Epithelial cell of proximal tubule (primary cell): ENCODE data around the gene MYL11. TPM values are rescaled to one million over a fixed set of nuclear protein-coding genes. Genes with fewer than 3 reads are reported as not detected.

Experiments used
- DNase-seq: peaks from one replicate; pipeline ENCODE4 v3.0.0-alpha.2; 2011; ENCODE audit warnings: low read depth
- H3K4me3 ChIP-seq: 2 replicates; pipeline ENCODE4 v1.5.1; 2011; ENCODE audit warnings: low read depth, mild to moderate bottlenecking, low read length
- total RNA-seq: library from RNA; depleted of rRNA; stranded (reverse); fragments of >200 nt; gene quantifications from 2 replicates; pipeline ENCODE4 v1.2.3, GENCODE V29; 2015
- TF ChIP-seq, protein P1 (sequence below): conservative IDR thresholded peaks from 2 replicates; pipeline ENCODE4 v1.5.1; 2012; ENCODE audit warnings: low read depth, mild to moderate bottlenecking, low read length

MYL11 gene
- total RNA-seq, 1 donor from 2014 or later, result not detected

- TF ChIP-seq, protein P1, sequence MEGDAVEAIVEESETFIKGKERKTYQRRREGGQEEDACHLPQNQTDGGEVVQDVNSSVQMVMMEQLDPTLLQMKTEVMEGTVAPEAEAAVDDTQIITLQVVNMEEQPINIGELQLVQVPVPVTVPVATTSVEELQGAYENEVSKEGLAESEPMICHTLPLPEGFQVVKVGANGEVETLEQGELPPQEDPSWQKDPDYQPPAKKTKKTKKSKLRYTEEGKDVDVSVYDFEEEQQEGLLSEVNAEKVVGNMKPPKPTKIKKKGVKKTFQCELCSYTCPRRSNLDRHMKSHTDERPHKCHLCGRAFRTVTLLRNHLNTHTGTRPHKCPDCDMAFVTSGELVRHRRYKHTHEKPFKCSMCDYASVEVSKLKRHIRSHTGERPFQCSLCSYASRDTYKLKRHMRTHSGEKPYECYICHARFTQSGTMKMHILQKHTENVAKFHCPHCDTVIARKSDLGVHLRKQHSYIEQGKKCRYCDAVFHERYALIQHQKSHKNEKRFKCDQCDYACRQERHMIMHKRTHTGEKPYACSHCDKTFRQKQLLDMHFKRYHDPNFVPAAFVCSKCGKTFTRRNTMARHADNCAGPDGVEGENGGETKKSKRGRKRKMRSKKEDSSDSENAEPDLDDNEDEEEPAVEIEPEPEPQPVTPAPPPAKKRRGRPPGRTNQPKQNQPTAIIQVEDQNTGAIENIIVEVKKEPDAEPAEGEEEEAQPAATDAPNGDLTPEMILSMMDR, result no peak
- no peak overlapping the region for H3K4me3 ChIP-seq
- DNase-seq, result no peak
Observed at GRCh38 chr16:30398661-30399434, 24.2 kb downstream of the MYL11 start.

DNA sequence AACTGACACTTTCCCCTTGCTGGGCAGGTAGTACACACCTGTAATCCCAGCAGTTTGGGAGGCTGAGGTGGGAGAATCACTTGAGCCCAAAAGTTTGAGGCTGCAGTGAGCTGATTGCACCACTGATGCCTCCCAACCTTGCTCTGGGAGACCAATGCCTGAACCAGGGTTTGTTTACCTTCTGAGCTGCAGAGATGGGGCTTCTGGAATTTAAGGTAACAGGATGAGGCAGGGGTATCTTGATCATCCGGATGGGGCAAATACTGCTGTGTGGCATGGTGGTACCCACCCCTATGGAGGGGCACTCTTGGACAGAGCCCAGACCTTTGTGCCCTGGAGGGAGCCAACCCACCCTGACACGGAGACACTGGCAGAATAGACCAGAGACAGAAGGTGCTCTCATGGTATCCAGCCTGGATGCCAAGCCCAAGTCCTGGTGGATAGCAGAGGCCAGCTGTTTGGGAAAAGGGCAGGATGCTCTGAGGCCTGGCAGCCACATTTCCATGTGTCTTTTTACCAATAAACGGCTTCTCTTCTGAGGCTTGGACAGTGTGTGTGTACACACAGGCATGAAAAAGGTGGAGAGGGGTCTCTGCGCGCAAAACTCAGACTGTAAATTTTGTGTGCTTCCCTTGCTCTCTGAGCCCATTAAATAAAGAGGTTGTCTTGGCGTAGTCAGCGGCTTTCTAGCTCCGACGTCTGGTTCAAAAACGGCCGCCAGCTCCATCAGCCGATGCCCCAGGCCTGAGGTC is 25.0 kb downstream of the MYL11 start:
- H3K4me3 ChIP-seq, result peak overlapping the region; percentile 69
- TF ChIP-seq, protein P1, result no peak

DNA sequence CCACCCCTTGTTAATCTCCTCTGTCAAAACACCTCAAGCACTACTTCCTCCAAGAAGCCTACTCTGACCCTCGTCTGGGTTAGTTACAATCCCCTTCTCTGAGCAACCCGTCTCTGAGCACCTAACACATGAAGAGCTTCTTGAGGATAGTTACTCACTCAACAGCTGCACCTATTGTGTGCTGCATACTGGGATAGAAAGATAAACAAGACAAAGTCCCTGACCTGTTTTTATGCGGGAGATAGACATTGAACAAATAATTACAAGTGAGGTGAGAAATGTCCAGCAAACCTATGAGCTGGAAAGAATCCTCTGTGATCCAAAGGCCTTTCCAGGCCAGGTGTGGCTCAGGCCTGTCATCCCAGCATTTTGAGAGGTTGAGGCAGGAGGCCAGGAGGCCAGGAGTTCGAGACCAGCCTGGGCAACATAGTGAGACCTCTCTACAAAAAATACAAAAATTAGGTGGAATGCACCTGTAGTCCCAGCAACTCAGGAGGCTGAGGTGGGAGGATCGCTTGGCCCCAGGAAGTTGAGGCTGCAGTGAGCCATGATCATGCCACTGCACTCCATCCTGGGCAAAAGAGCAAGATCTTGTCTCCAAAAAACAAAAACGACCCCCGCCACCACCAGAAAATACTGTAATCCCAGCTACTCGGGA is 27.3 kb downstream of the MYL11 start:
- H3K4me3 ChIP-seq, result no peak overlapping the region
- TF ChIP-seq, protein P1, result no peak
- DNase-seq, result no peak

More for the DNA sequence above, 25.0 kb downstream of the MYL11 start:
- no peak for DNase-seq

GRCh38 chr16:30406795-30407101 is 32.1 kb downstream of the MYL11 start:
- peak overlapping the region; percentile 61 for H3K4me3 ChIP-seq
- TF ChIP-seq, protein P1, result no peak
- DNase-seq, result no peak

- TF ChIP-seq, protein P1, result no peak
- peak within 1 kb of the TSS; percentile 61 for H3K4me3 ChIP-seq
- no peak for DNase-seq
Observed at GRCh38 chr16:30407102-30407803, 32.7 kb downstream of the MYL11 start, which contains the start of gene ZNF771. Gene ZNF771, plus strand, starts transcription at chr16:30407606. Its CDS starts 448 bp downstream, at chr16:30408054.

DNA sequence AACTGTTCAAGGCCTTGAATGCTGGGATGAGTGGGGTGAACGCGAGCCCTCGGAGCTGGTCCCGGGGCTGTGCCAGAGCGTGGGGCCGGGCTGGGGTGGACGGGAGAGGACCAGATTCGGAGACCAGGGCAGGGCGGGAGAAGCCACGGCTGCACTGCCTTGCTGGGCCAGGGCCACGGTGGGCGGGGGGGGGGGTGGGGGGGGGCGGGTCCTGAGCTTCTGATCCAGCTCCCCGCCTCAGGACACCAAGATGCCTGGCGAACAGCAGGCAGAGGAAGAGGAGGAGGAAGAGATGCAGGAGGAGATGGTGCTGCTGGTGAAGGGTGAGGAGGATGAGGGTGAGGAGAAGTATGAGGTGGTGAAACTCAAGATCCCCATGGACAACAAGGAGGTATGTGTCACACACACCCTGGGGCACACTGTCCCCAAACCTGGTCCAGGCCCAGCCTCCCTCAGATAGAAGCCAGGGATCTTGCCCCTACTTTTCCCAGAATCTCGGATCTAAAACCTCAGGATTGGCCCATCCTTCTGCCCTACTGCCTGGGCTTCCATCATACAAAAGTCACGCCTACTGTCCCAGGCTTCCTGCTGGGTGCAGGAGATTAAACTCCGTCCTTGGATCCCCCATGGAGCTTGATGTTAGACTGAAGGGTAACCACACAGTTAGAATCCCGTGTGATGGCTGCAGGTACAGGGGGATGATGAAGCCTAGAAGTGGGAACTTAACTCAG is 33.4 kb downstream of the MYL11 start:
- TF ChIP-seq, protein P1, result no peak
- no peak for DNase-seq
- H3K4me3 ChIP-seq, result peak overlapping the region; percentile 61
